Measurements from ENCODE around the gene FGF12.

- TF ChIP-seq EZH2 (IDR thresholded peaks at IDR 0.05; ENCODE audit: insufficient read depth, poor library complexity, severe bottlenecking) = no peak
- TF ChIP-seq EZH2phosphoT487 (IDR thresholded peaks at IDR 0.05; ENCODE audit: insufficient read depth, low read depth) = no peak
Measured at GRCh38 chr3:192207651-192208050, 519.7 kb downstream of the FGF12 start.
